GM11168 (cell line): ENCODE measurements around the gene NDUFS2.

Experiments
- in situ Hi-C: fragments of 300-500 bp; cut with MboI; formaldehyde crosslinking; loops from one replicate; pipeline ENCODE4 v1.12.0; 2022; ENCODE audit warnings: low sequenced_read_pairs; ENCODE audit not compliant: unreplicated experiment

The NDUFS2 gene

DNA sequence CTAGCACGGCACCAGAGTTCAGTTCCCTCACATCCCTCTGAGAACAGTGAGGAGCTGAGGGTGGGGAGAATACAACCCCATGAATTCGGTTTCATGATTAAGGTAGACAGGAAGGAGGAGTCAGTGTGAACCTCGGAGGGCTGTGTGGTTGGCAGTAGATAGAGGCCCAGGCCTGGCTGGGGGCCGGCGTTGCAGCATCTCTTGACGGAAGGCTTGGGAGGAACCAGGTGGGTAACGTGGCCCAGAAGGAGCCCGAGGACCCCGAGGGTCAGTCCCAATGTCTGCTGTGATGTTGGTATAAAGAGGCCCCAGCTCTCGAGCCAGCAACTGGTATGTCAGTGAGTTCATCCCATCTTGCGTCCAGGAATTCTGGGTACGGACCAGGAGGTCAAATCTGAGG lies 30.5 kb upstream of the NDUFS2 start:
- in situ Hi-C loops, result no loop called here

DNA sequence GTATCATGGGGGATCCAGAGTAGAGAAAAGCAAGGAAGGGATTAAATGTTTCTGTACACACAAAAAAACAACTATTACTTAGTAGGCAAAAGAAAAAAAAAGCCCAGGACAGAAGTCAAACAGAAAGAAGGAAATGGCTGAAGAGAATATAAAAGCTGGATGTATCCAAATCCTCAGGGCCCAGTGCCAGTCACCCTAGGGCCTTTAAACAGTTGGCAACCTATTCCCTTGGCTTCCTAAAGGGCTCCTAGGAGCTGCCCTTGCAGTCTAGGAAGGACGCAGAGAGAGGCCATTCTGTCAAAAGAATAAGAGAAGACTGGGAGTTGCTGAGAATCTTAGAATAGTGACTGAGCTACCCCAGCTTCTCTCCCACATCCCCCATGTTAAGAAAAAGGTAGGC lies 29.8 kb upstream of the NDUFS2 start:
- in situ Hi-C loops, result no loop called here

DNA sequence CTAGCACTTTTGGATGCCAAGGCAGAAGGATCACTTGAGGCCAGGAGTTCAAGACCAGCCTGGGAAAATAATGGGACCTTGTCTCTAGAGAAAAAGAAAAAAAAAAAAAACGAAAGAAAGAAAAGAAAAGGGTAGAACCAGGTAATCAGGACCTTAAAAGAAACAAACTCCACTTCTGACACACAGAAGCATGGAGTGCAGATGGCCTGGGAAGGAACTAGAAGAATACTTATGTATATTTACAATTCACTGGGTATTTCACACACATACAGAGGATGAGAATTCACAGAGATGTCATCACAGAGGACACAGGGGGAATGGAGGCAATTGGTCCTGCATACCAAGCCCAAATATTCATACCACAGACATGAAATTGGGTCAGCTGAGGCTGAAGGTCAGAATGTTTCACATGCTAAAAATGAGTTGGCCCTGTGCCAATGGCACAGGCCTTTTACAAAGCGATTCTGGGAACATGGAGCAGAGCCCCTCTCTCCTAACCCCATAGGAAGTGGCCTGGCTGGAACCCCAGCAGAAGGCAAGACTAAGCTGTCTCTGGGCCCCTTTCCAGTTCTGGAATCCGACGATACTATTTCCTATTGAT lies 29.3 kb upstream of the NDUFS2 start:
- in situ Hi-C loops, result no loop called here

DNA sequence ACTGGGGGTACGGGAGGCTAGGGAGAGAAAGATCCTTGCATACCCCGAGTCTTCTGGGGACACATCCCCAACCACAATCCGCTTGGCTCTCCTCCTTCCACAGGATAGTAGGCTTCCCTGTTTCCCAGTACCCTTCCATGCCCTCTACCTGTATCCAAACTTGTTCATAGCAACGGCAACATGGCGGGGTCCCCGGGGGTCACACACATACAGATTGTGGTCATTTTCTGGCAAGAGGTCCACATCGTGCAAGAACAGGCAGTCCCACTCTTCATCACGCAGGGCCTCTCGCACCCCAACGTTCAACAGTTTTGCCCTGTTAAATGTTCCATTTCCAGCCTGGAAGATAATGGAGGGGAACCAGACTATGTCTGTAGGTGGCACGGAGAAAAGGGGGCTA lies 28.5 kb upstream of the NDUFS2 start:
- in situ Hi-C loops, result no loop called here

DNA sequence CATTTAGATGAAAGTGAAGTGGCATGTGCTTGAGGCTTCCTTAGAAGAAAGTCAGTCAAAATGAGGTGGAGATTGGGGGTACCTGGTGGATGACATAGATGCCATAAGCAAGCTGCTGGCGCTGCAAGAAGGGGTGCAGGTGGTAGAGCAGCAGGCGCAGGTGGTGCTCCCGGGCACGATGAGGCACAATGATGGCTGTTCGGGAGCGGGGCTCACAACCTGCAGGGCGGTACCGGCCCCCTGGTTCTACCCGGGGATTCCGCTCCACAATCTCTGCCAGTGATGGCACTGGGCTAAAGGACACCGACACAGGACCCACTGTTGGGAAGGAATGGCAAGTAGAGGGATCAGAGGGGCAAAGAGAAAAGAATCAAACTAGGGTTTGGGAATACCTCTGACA lies 27.3 kb upstream of the NDUFS2 start:
- in situ Hi-C loops, result no loop called here

DNA sequence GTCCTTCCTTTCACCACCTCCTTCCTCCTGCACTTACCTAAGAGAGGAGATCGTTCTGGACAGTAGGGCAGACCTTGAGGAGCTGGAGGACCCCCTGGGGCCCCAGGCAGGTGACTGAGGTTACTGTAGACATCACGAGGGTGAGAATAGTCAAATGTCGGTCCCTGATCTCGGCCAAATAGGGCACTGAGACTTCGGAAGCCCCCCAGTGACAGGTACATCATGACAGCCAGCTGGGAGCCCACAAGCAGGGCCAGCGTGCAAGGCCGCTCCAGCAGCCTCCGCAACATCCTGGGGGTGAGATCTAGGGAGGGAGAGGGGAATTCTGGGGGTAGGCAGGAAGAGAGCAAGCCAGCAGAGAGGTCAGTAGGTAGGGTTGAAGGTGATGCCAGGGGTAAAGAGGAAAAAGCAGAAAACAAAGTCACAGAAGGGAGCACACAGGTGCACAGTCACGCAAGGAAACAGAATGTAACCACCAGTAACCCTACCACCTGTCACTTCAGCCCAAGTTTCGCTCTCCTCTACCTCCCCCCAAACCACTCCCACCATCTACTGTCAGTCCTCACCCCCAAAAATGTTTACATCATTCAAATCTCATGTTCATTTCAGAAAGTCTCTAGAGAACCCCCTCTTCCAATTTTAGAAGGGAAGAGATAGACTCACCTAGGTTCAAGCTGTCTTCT lies 26.3 kb upstream of the NDUFS2 start:
- in situ Hi-C loops, result no loop called here

DNA sequence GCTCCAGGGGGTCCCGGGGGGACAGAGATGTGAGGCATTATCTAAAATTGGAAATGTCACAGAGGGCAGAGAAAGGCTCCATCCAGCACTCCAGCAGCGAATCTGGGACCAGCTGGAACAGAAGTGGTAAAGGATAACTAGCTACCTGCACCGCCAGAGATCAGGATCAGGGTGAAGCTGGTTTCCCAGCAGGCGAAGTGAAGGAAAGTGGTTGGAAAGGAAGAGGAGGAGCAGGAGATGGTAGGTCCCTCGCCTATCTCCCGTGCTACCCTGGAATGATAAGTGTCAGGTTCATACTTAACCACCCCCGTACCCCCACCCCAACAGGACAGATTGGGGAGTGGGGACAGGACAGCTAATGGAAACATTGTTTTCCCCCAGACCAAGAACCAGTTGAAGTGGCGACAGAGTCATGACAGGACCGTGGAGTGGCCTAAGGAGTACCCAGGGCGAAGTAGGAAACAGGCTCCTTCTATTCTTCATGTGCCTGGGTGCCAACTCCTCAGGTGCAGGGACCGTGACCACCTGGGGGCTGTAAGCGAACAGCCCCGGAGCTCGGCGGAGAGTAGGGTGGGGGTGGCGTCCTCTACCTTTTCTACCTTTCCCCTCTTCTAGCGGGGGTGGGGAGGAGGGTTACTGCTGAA lies 25.6 kb upstream of the NDUFS2 start:
- in situ Hi-C loops, result no loop called here

DNA sequence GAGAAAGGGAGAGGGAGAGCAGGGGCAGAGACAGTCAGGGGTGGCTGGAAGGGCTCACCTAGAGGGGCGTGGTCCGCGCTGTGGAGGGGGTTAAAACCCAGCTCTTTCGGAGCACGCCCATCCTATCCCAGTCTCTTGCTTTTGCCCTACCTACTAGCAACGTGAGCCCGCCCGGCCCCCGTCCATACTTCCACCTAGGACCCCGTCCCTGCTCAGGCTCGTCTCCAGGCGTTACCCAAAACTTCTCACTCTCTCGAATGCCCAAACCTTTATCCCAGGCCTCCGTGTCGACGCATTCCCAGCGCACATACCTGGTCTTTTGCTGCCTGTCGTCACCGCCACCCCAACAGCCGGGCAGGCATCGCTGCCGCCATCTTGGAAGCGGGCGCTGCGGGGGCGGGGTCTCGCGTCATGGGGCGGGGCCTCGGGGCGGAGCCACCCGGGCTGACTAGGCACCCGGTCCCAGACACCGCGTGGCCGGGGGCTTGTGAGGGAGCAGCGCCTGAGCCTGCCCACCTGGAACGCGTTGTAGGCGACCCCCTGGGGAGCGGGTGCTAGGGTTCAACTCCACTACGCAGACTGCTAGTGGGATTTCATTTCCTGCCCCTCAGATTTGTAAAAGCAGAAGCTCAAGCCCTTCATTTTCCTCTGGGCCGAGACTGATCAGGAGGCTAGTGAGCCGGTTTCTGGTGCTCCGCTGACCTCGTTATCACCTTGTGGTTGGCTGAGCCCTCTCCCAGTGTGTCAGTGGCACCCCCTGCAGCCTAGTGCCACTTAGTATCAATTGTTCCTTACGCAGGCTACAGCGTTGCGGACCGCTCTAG lies 24.8 kb upstream of the NDUFS2 start, which contains the start of gene B4GALT3:
TSS of gene B4GALT3 (minus strand) at position 396 of the 824 bp plus-strand sequence. CDS start 1,447 bp downstream, outside the sequence.
- in situ Hi-C loops, result no loop called here

DNA sequence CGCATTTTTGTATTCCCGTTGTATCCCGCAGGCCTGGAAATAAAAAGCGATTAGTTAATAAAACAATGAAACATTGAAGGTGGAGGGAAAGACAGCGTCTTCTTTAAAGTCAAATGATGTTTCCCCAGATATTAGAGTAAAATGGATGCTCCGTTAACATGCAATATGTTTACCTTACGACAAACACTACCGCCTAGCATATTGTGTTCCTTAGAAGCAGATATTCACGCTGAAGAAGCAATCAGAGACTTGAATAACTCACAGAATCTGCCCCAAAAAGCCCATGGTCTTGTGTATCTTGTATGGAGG lies 24.3 kb upstream of the NDUFS2 start:
- in situ Hi-C loops, result no loop called here

DNA sequence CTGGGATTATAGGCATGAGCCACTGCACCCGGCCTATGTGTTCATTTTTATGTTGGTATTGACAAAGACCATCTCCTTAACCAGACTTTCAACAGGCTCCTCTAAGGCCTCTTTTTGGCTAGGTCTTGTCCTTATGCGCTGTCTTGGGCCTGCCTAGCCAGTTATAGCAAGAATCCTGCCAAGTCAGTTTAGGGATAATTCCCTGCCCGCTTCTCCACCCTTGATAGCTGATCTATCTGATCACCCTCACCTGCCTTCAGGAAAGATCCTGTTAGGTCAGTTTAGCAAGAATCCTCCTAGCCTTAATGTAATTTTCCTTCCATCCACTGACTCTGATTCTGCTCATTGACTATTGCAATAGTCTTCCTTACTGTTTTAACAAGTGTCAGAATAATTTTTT lies 22.5 kb upstream of the NDUFS2 start:
- in situ Hi-C loops, result no loop called here

DNA sequence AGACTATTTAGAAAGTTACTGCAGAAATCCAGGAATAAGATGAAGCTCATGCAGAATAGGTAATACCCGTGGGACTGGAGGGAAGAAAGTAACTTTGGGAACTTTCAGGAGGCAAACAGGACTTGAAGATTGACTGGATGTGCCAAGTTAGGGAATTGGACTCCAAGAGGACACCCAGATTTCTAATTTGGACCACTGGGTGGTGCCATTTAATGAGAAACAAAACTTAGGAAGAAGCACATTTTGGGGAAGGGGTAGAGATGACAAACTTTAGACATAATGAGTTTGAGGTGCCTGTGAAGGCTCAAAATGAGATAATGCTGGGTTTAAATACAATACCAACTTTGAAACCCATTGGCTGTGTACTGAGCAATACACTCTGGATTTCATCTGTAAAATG lies 21.5 kb upstream of the NDUFS2 start:
- in situ Hi-C loops, result no loop called here

DNA sequence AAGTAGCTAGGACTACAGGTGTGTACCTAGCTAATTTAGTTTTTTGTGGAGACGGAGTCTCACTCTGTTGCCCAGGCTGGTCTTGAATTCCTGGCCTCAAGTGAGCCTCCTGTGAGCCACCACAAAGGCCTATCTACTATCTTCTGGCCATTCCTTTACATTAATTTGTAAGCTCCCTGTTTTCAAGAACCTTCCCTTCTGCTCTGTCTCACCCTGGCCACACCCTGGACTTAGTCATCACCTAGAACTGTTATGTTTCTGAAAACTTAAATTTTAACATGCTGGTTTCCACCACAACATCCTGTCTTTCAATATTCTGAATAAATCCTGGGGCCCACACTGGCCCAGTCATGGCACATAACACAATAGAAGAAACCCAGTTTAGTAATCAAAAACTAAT lies 20.0 kb upstream of the NDUFS2 start:
- in situ Hi-C loops, result no loop called here

DNA sequence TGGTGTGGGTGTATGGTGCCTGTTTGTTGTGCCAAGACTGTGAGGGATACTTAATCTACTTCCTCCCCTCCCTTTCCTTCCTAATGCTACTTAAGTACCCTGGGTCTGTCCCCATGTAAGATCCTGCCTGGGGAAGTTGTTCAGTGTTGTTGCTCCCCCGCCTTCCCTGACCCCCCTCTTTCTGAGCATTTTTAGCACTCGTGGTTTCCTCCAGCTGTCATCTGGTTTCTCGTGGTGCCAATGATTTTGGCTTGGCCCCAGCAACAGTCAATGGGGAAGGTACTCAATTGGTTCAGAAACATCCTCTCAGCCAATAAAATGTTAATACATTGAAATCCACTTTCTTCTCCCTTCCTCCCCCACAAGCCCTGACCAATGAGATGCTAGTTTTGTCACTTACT lies 16.9 kb upstream of the NDUFS2 start:
- in situ Hi-C loops, result no loop called here

DNA sequence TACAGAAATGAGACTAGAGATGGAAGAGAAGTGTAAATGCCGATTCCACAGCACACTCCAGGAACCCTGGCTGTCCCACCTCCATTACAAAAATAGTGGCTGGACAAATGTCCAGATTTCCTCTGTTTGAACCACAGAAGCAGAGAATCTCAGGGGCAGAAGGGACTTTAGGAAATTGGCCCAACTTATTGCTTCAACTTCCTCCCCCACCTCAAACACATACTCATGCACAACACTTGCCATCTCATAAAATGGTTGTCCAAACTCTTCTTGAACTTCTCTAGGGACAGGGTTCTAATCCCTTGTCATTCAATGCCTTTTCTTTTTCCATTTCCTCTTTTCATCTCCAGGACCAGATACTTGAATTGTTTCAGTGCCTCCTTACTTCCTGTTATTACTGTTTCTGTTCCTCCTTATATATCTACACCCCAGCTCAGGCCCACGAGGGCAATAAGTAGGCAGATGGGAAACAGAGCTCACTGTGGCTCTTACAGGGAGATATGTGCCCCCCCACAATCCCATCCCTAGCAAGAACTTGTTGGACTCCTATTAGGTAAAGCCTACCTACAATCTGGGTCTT lies 16.3 kb upstream of the NDUFS2 start:
- in situ Hi-C loops, result no loop called here

DNA sequence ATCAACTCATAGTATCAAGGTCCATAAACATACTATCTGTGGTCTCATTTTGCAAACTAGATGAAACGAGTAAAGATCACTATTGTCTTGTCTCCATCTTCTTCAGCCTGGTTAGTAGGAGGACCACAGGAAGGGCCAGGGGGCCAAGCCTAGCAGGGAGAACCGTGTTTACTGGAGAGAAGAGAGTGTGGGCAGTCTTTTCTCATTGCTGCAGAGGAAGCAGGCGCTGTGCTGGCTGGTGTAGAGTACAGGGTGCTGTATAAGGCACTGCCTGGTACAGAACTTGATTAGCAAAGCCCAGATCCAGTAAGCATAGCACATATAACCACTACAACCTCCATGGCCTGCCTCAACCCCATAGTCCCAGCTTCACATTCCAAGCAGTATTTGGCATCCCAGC lies 14.9 kb upstream of the NDUFS2 start:
- in situ Hi-C loops, result no loop called here

DNA sequence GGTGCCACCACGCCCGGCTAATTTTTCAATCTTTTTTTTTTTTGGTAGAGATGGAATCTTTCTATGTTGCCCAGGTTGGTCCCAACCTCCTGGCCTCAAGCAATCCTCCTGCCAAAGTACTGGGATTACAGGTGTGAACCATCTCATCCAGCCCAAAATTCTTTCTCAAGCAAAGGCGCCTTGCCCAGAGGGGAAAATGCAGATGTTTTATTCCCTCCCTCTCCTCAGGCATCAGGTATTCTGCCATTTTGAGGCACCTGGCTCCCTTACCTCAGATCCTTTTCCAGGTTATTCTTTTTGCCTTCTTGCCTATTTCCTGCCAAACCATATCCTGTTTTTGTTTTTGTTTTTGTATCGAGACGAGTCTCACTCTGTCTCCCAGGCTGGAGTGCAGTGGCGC lies 13.8 kb upstream of the NDUFS2 start:
- in situ Hi-C loops, result no loop called here

DNA sequence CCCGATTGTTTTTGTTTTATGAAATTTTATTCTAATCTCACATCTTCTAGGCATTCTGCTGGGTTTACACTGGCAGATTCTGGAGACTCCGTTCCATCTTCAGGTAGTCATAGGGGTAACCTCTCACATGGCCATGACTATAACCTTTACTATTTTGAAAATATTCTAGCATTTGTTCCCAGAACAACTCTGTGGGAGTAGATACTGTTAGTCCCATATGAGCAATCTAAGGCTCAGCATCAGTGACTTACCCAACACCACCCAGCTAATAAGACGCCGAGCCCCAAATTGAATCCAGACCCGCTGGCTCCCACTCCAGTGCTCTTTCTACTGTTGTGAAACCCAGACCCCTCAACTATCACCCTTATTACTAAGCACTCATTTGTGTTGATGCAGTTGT lies 13.1 kb upstream of the NDUFS2 start:
- in situ Hi-C loops, result no loop called here

DNA sequence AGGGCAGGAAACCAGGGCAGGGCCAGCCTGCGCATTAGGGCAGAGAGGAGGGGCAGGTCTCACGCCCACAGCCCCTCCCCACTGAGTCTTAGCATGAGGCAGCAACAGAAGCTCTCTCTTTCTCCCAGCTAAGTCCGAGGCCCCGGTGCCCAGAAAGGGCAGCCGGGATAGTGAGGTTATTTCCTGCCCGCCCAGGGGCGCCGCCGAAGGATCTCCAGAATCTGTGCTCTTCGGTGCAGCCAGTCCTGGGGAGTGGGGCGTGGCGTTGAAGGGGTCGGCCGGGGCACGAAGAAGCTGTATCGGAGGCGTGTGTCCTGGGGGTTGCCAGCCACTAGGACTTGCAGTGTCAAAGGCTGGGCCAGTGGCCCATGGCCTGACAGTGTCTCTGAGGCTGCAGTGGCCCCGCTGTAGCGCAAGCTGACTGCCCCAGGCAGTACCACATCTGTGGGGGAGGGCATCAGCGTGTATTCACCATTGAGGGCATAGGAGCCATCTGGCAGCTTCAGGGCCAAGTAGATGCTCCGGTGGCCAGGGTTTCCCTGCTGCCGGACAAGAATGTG lies 11.1 kb upstream of the NDUFS2 start:
- in situ Hi-C loops, result no loop called here

DNA sequence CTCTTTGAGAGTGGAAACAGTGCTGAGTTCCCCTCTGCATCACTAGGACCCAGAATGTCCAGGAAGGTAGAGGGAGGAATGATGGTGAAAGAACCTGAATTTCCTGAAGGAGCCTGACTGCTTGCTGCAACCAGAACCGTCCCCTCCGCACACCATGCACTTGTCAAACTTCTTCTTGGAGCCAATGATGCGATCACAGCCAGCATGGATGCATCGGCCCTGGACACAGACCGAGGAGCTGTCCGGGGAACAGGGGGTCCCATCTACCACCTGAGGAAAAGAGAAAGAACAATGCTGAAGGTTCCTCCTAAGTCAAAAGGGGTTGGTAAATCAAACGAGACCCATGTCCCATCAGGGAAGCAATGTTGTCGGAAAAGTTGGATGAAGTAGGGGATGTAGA lies 10.2 kb upstream of the NDUFS2 start:
- in situ Hi-C loops, result no loop called here
